ENCODE measurements around the gene RPL28. TPM values are rescaled to one million over a fixed set of nuclear protein-coding genes. Genes with fewer than 3 reads are reported as not detected.
"Not testable (repeated sequence)": the region's sequence is repeated elsewhere in the genome, so short reads cannot be mapped to it uniquely, and the experiment has no call there.

RPL28 gene
- total and polyA plus RNA-seq, 7 experiments from 2014 or later, result 740 to 3,799 (median 2,729) TPM

DNA sequence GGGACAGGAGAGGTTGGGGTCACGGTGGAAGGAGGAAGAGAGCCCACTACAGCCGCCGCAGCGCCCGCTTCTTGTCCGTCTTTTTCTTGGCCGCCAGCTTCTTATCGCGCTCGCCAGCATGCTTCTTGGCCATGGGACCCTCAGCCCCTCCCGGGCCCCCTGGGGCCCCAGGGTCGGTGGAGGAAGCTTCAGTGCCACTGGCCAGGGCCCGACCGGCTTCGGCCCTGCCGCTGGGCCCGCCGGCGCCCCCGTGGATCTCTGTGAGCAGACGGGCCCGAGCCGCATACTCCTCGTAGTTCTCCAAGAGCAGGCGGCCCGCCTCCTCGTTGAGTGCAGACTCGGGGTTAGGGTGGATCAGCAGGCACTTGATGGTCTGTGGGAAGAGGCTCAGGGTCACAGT, 15.7 kb downstream of the RPL28 start:
- CTCF ChIA-PET, result interaction anchor here (0.6 to 1.2 kb wide), 2 partner anchors 11 to 313 kb away, joined by 3 to 9 read pairs; no protein-coding TSS in a partner anchor
- H3K9me3 ChIP-seq (ENCODE audit: control insufficient read depth in 2 of 3, low read length in 3 of 3); H3K27ac ChIP-seq (ENCODE audit: low read depth, low read length); intact Hi-C loops (cut with micrococcal nuclease); H3K27me3 Mint-ChIP-seq; H3K27me3 ChIP-seq (ENCODE audit: control insufficient read depth in 2 of 2, insufficient read depth in 2 of 2, low read length in 2 of 2); POLR2A ChIA-PET; H3K4me3 Mint-ChIP-seq; H3K27ac Mint-ChIP-seq; ATAC-seq; DNase-seq; H3K9me3 Mint-ChIP-seq; H3K4me3 ChIP-seq (ENCODE audit: low read length): not testable (repeated sequence)
- peaks cover 0 to 27% (median 16%) of the 10 kb centered on the region in 5 donors for H3K36me3 Mint-ChIP-seq
- peaks cover 10 to 50% (median 15%) of the 10 kb centered on the region in 7 donors for H3K4me1 Mint-ChIP-seq
- peaks cover 0 to 49% (median 2%) of the 10 kb centered on the region in 3 experiments for H3K36me3 ChIP-seq (ENCODE audit: control insufficient read depth in 2 of 3, insufficient read depth in 3 of 3, low read length in 3 of 3)
- H3K4me1 ChIP-seq (ENCODE audit: control insufficient read depth in 2 of 2, insufficient read depth in 2 of 2, low read length in 2 of 2), result peaks cover 6 to 11% of the 10 kb centered on the region in 2 donors

GRCh38 chr19:55402509-55402908, 16.8 kb downstream of the RPL28 start:
- Histone ChIP-seq H3K4me3 (ENCODE audit: low read length) (no peak overlapping the region), H3K27me3 (ENCODE audit: control insufficient read depth in 2 of 2, insufficient read depth in 2 of 2, low read length in 2 of 2) (no peaks in the 10 kb centered on the region), H3K27ac (ENCODE audit: low read depth, low read length) (no peak overlapping the region), H3K9me3 (ENCODE audit: control insufficient read depth in 2 of 3, low read length in 3 of 3) (no peaks in the 10 kb centered on the region), H3K36me3 (ENCODE audit: control insufficient read depth in 2 of 3, insufficient read depth in 3 of 3, low read length in 3 of 3) (peaks cover 0 to 49% (median 2%) of the 10 kb centered on the region in 3 experiments), H3K4me1 (ENCODE audit: control insufficient read depth in 2 of 2, insufficient read depth in 2 of 2, low read length in 2 of 2) (peaks cover 12 to 17% of the 10 kb centered on the region in 2 donors)
- ATAC-seq, result no peak
- Mint-ChIP-seq H3K4me3 (no peak overlapping the region), H3K4me1 (peaks cover 13 to 51% (median 20%) of the 10 kb centered on the region in 7 donors), H3K27ac (no peak overlapping the region), H3K27me3 (no peaks in the 10 kb centered on the region), H3K36me3 (peaks cover 0 to 30% (median 18%) of the 10 kb centered on the region in 5 donors), H3K9me3 (no peaks in the 10 kb centered on the region)
- intact Hi-C loops (cut with micrococcal nuclease), result no loop called here
- DNase-seq, result no peak
- ChIA-PET CTCF (interaction anchor here (0.7 kb wide), 1 partner anchor 199 kb away, joined by 4 read pairs; no protein-coding TSS in a partner anchor), POLR2A (interaction anchor here (0.7 to 1.0 kb wide), 3 partner anchors 9 to 165 kb away, joined by 3 read pairs; no protein-coding TSS in a partner anchor)

DNA sequence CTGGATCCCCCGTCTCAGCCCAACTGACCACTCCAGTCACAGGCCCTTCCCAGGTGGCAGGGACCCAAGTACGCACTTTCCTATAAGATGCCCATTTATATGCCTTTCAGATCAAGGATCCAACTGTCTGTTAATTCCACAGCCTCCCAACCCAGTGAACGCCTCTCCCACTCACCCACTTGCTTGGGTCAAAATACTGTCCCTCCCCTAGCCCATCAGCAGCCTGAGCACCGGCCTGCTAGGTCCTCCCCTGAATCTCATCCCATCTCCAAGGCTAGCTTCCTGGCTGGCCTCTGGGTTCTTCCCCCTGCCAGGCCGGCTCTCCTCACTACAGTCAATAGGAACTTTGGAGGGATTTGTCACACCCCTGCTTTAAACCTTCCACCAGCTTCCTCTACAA, 19.9 kb downstream of the RPL28 start:
- Mint-ChIP-seq H3K4me3 (peak overlapping the region in 9 of 10 donors; percentile 60 to 95 (median 87)), H3K27me3 (peaks cover 0 to 3% (median 0%) of the 10 kb centered on the region in 5 donors), H3K27ac (peak overlapping the region in 8 of 9 donors; percentile 11 to 100 (median 76)), H3K36me3 (peaks cover 0 to 45% (median 18%) of the 10 kb centered on the region in 5 donors), H3K9me3 (peaks cover 0 to 13% (median 2%) of the 10 kb centered on the region in 11 donors), H3K4me1 (peaks cover 21 to 36% (median 29%) of the 10 kb centered on the region in 7 donors)
- ATAC-seq, result no peak
- no peak for DNase-seq
- intact Hi-C loops (cut with micrococcal nuclease), result loop anchor here (5.0 kb wide), 4 partner anchors 103 to 343 kb away; partner anchors contain the start of gene RDH13 (in 1 of the 2)
- Histone ChIP-seq H3K9me3 (ENCODE audit: control insufficient read depth in 2 of 3, low read length in 3 of 3) (peaks cover 0 to 9% (median 0%) of the 10 kb centered on the region in 3 experiments), H3K36me3 (ENCODE audit: control insufficient read depth in 2 of 3, insufficient read depth in 3 of 3, low read length in 3 of 3) (peaks cover 0 to 45% (median 2%) of the 10 kb centered on the region in 3 experiments), H3K4me3 (ENCODE audit: low read length) (no peak overlapping the region), H3K4me1 (ENCODE audit: control insufficient read depth in 2 of 2, insufficient read depth in 2 of 2, low read length in 2 of 2) (peaks cover 17 to 24% of the 10 kb centered on the region in 2 donors), H3K27ac (ENCODE audit: low read depth, low read length) (no peak overlapping the region), H3K27me3 (ENCODE audit: control insufficient read depth in 2 of 2, insufficient read depth in 2 of 2, low read length in 2 of 2) (no peaks in the 10 kb centered on the region)
- POLR2A ChIA-PET, result interaction anchor here (0.8 to 5.3 kb wide), 5 partner anchors 11 to 104 kb away, joined by 3 to 82 read pairs (median 5); partner anchors contain the start of genes RPL28 and ZNF628
- CTCF ChIA-PET, result interaction anchor here (0.6 to 1.2 kb wide), 3 partner anchors 98 to 264 kb away, joined by 3 to 7 read pairs (median 5); no protein-coding TSS in a partner anchor

- CTCF ChIA-PET, result interaction anchor here (0.8 to 1.2 kb wide), 2 partner anchors 98 to 265 kb away, joined by 5 to 7 read pairs; no protein-coding TSS in a partner anchor
Observed at GRCh38 chr19:55406091-55406825, 20.5 kb downstream of the RPL28 start.

DNA sequence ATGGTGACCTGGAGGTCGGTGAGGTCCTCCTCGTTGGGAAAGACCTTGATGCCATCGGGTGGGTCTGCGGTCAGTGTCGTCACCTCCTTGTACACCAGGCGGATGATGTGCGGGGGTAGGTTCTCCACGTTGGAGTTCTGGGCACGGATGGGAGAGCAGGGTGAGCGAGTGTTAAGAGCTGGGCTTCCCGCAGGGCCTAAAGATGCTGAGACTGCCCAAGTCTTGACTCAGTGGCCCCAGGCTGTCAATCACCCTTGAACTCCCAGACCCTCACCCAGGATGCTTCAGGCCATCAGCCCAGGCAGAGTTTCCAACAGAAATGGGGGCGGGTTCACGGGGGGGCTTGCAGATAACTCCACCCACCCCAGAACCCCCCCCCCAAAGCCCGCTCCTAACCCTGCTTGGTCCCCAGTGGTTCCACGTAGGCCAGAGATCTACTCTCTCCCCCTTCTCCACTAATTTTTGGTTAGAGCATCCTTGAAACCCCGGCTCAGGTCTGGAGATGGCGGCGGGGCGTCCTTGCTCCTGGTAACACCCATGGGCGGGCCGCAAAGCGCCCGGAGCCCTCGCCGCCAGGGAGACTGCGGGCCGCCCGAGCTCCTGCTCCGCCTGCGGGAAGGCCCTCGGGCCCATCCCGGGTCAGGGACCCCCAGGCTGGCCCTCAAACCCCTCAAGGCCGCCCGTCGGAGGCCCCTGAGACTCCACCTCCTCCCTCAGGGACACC, 21.3 kb downstream of the RPL28 start:
- intact Hi-C loops (cut with micrococcal nuclease), result loop anchor here (1.0 to 5.0 kb wide), 5 partner anchors 105 to 345 kb away; partner anchors contain the start of gene RDH13 (in 1 of the 2)
- H3K9me3 Mint-ChIP-seq, result peaks cover 0 to 14% (median 4%) of the 10 kb centered on the region in 11 donors
- peak overlapping the region; percentile 82 to 97 (median 89) for H3K4me3 Mint-ChIP-seq
- H3K4me1 ChIP-seq (ENCODE audit: control insufficient read depth in 2 of 2, insufficient read depth in 2 of 2, low read length in 2 of 2), result peaks cover 17 to 24% of the 10 kb centered on the region in 2 donors
- peaks cover 0 to 46% (median 15%) of the 10 kb centered on the region in 5 donors for H3K36me3 Mint-ChIP-seq
- peaks cover 0 to 9% (median 0%) of the 10 kb centered on the region in 3 experiments for H3K9me3 ChIP-seq (ENCODE audit: control insufficient read depth in 2 of 3, low read length in 3 of 3)
- peaks cover 0 to 34% (median 2%) of the 10 kb centered on the region in 3 experiments for H3K36me3 ChIP-seq (ENCODE audit: control insufficient read depth in 2 of 3, insufficient read depth in 3 of 3, low read length in 3 of 3)
- peak in 2 of 9 donors; percentile 23 to 39 for DNase-seq
- no peaks in the 10 kb centered on the region for H3K27me3 ChIP-seq (ENCODE audit: control insufficient read depth in 2 of 2, insufficient read depth in 2 of 2, low read length in 2 of 2)
- ChIA-PET POLR2A (interaction anchor here (0.6 to 5.3 kb wide), 15 partner anchors 10 to 192 kb away, joined by 4 to 82 read pairs (median 7); partner anchors contain the start of genes FIZ1, HSPBP1, ISOC2 and RPL28), CTCF (interaction anchor here (1.0 kb wide), 1 partner anchor 266 kb away, joined by 3 read pairs; no protein-coding TSS in a partner anchor)
- peaks cover 0 to 12% (median 0%) of the 10 kb centered on the region in 5 donors for H3K27me3 Mint-ChIP-seq
- peak overlapping the region; percentile 75 to 100 (median 89) for H3K27ac Mint-ChIP-seq
- peak overlapping the region; percentile 89 for H3K4me3 ChIP-seq (ENCODE audit: low read length)
- ATAC-seq, result no peak
- peak overlapping the region; percentile 96 for H3K27ac ChIP-seq (ENCODE audit: low read depth, low read length)
- H3K4me1 Mint-ChIP-seq, result peaks cover 21 to 36% (median 29%) of the 10 kb centered on the region in 7 donors

More at GRCh38 chr19:55406091-55406825, 20.5 kb downstream of the RPL28 start:
- Mint-ChIP-seq H3K27ac (peak overlapping the region; percentile 37 to 100 (median 77)), H3K9me3 (peaks cover 0 to 14% (median 3%) of the 10 kb centered on the region in 11 donors), H3K4me1 (peaks cover 21 to 36% (median 29%) of the 10 kb centered on the region in 7 donors), H3K36me3 (peaks cover 0 to 44% (median 18%) of the 10 kb centered on the region in 5 donors), H3K4me3 (peak overlapping the region; percentile 82 to 97 (median 89)), H3K27me3 (peaks cover 0 to 5% (median 0%) of the 10 kb centered on the region in 5 donors)
- Histone ChIP-seq H3K4me3 (ENCODE audit: low read length) (peak overlapping the region; percentile 89), H3K36me3 (ENCODE audit: control insufficient read depth in 2 of 3, insufficient read depth in 3 of 3, low read length in 3 of 3) (peaks cover 0 to 40% (median 2%) of the 10 kb centered on the region in 3 experiments), H3K27me3 (ENCODE audit: control insufficient read depth in 2 of 2, insufficient read depth in 2 of 2, low read length in 2 of 2) (no peaks in the 10 kb centered on the region), H3K4me1 (ENCODE audit: control insufficient read depth in 2 of 2, insufficient read depth in 2 of 2, low read length in 2 of 2) (peaks cover 17 to 24% of the 10 kb centered on the region in 2 donors), H3K27ac (ENCODE audit: low read depth, low read length) (peak overlapping the region; percentile 96), H3K9me3 (ENCODE audit: control insufficient read depth in 2 of 3, low read length in 3 of 3) (peaks cover 0 to 9% (median 0%) of the 10 kb centered on the region in 3 experiments)
- intact Hi-C loops (cut with micrococcal nuclease), result loop anchor here (5.0 kb wide), 4 partner anchors 104 to 344 kb away; partner anchors contain the start of gene RDH13 (in 1 of the 2)
- POLR2A ChIA-PET, result interaction anchor here (0.8 to 5.3 kb wide), 7 partner anchors 12 to 105 kb away, joined by 3 to 82 read pairs (median 5); partner anchors contain the start of genes ISOC2, RPL28, TMEM238 and ZNF628
- ATAC-seq (no peak), DNase-seq (no peak)
